IPS-18c (cell line): ENCODE data around the gene FAU.

Source experiments
- H3K4me3 ChIP-seq: 2 replicates; pipeline ENCODE4 v1.7.0; 2013; ENCODE audit warnings: low read depth, mild to moderate bottlenecking, low read length, moderate library complexity; ENCODE audit not compliant: insufficient read depth
- H3K9me3 ChIP-seq: one replicate; pipeline ENCODE4 v1.6.1; 2013; ENCODE audit warnings: mild to moderate bottlenecking, low read length, moderate library complexity; ENCODE audit not compliant: control insufficient read depth, insufficient read depth

FAU gene

DNA sequence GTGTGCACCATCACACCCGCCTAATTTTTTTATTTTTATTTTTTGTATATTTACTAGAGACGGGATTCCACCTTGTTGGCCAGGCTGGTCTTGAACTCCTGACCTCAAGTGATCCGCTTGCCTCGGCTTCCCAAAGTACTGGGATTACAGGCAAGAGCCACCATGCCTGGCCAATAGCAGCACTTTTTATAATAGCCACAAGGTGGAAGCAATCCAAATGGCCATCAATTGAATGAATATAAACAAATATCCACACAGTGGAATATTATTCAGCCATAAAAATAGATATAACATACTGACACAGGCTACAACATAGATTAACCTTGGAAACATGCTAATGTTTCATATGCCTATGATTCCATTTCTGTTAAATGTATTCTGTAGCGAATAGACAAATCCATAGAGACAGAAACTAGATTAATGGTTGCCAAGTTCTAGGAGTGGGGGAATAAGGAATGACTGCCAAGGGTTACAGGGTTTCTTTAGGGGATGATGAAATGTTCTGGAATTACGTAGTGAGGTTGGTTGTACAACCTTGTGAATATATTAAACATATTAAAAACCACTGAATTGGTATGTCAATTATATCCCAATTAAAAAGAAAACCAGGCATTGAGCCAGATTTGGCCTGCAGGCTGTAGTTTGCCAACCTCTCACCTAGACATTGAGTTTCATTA lies 21.1 kb downstream of the FAU start:
- H3K4me3 ChIP-seq = no peak overlapping the region
- no peaks in the 10 kb centered on the region for H3K9me3 ChIP-seq

DNA sequence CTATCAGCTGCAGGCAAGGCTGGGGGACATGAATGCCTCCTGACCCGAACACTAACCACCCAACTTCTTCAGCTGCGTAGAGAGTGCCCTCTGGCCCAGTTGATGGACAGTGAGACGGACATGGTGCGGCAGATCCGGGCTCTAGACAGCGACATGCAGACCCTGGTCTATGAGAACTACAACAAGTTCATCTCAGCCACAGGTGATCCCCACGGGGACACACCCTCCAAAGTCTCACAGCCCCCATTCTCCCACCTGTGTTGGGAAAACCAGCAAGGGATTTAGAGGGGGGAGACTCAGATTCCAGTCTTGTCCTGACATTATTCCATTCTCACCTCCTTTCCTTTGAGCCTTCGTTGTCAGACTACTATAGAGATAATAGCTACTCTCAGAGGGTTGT lies 25.0 kb downstream of the FAU start:
- H3K9me3 ChIP-seq = no peaks in the 10 kb centered on the region
- peak overlapping the region; percentile 94 for H3K4me3 ChIP-seq

DNA sequence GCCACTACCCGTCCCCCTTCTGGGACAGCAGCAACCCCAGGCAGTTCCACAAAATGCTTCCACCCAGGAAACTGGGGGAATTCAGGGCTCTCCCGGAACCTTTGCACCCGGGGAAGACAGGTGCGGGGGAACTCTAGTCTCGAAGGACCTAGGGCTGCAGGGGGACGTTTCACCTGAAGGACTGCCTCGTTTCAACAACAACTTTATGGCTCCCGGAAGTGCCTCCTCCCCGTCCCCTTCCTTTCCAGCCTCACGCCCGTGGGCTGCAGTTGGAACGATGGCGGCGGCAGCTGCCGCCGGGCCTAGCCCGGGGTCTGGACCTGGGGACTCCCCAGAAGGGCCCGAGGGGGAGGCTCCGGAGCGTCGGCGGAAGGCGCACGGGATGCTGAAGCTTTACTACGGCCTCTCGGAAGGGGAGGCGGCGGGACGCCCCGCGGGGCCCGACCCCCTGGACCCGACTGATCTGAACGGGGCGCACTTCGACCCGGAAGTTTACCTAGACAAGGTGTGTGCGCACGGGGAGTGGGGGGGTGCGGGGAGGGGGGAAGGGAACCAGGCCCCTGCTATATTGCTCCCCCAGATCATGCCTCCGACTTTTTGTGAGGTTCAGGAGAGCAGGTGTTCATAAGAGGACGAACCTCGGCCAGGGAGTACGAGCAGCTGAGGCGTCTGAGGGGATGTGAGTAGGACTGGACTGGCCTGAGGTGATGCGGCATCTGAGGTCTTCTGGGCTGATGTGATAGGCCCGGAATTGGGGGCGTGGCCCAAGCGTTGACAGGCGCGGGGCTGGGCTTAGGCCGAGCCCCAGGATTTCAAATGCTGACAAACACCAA lies 25.7 kb downstream of the FAU start, which contains the start of gene VPS51:
Gene VPS51, plus strand, starts transcription at position 241 of the 833 bp plus-strand sequence. Its CDS starts 37 bp downstream, at position 278.
- Histone ChIP-seq H3K4me3 (peak within 1 kb of the TSS; percentile 94), H3K9me3 (no peaks in the 10 kb centered on the region)

- no peaks in the 10 kb centered on the region for H3K9me3 ChIP-seq
- no peak overlapping the region; the same call in 1 of the 2 replicates for H3K4me3 ChIP-seq
Observed at GRCh38 chr11:65095427-65095826, 26.5 kb downstream of the FAU start.

GRCh38 chr11:65090628-65091027 lies 31.3 kb downstream of the FAU start:
- H3K9me3 ChIP-seq = no peaks in the 10 kb centered on the region
- no peak overlapping the region for H3K4me3 ChIP-seq

DNA sequence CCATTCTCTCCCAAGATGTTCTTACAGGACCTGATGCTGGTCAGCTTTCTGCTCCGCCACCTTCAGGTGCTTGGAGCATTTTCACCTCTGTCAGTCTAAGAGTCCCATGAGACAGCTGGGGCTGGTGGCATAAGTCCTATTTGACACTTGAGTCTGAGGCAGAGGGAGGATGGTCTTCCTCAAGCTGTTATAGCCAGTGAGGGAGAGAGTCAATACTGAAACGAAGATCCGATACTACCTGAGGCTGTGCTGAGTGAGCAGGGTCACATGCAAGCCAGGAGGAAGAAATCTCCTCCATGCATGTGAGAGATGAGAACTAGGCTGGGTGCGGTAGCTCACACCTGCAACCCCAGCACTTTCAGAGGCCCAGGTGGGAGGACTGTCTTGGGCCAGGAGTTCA lies 32.3 kb downstream of the FAU start:
- Histone ChIP-seq H3K9me3 (no peaks in the 10 kb centered on the region), H3K4me3 (no peak overlapping the region)

DNA sequence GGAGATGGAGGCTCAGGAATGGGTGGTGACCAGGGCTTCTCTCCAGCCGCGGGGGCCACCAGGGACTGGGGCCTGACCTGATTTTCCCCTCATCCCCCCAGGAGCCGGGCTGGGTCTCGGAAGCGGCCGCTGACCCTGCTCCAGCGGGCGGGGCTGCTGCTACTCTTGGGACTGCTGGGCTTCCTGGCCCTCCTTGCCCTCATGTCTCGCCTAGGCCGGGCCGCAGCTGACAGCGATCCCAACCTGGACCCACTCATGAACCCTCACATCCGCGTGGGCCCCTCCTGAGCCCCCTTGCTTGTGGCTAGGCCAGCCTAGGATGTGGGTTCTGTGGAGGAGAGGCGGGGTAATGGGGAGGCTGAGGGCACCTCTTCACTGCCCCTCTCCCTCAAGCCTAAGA lies 34.1 kb downstream of the FAU start:
- Histone ChIP-seq H3K4me3 (no peak overlapping the region), H3K9me3 (no peaks in the 10 kb centered on the region)

GRCh38 chr11:65087216-65087615 lies 34.7 kb downstream of the FAU start:
- H3K9me3 ChIP-seq = no peaks in the 10 kb centered on the region
- no peak overlapping the region for H3K4me3 ChIP-seq

DNA sequence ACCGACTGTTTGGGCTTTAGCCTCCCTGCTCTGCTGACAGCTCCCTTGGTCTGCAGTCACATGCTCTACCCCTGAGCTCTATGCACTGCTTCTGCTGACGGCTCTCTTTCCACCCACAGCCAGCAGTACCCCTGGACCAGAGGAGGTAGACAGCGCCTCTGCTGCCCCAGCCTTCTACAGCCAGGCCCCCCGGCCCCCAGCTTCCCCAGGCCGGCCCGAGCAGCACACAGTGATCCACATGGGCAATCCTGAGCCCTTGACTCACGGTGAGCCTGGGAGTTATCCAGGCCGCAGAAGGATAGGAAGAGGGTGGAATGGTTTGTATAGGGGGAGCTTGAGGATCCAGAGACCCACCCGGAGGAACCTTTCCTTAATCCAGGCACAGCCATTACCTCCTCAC lies 35.1 kb downstream of the FAU start:
- H3K4me3 ChIP-seq = no peak overlapping the region
- no peaks in the 10 kb centered on the region for H3K9me3 ChIP-seq

DNA sequence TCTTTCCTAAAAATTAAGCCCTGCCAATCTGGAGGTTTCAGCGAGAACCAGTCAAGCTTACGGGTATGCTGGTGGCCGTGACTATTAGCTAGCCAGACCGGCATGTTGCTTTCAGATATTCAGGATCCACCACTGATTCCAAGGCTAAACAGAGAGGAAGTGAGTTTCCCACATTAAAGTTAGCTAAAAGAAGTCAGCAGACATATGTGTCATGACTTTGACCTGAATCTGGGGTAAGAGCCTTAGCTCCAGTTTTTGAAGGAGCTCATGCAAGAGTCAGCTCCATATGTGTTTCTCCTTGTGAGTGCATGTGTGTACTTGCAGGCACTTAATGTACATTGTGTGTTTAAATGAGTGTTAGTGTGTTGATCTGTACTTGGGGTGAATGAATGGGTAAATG lies 36.5 kb downstream of the FAU start:
- no peaks in the 10 kb centered on the region for H3K9me3 ChIP-seq

DNA sequence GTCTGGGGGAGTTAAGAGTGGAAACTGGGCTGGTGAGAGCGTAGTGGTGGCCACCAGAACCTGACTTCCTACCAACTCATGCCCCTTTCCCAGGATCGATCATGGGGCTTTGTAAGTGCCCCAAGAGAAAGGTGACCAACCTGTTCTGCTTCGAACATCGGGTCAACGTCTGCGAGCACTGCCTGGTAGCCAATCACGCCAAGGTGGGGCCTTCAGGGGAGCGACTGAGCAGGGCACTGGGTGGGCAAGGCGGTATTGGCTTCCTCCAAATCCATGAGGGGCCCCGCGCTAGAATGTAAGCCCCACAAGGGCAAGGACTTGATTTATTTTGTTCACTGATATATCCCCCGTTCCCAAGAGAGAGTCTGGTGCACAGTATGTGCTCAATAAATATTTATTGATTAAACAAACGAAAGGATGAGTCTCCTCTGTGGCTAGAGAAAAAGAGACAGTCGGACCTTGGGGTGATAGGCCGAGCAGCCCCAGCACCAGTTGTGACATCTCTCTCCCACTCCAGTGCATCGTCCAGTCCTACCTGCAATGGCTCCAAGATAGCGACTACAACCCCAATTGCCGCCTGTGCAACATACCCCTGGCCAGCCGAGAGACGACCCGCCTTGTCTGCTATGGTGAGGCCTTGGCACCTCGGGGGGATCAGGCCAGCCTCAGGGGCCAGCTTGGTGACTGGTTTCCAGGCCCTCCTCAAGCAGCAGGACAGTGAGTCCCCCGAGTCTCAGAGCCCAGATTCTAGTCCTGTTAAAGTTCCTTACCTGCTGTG lies 37.1 kb downstream of the FAU start:
- peak overlapping the region; percentile 99 for H3K4me3 ChIP-seq
- H3K9me3 ChIP-seq = no peaks in the 10 kb centered on the region

More for the DNA sequence above, 36.5 kb downstream of the FAU start:
- no peak overlapping the region for H3K4me3 ChIP-seq

GRCh38 chr11:65083834-65084597 lies 37.9 kb downstream of the FAU start, which contains the start of the genes CDCA5 and ZFPL1:
TSS of gene CDCA5 (minus strand) at chr11:65084040. CDS start at chr11:65083978, 62 bp downstream.
TSS of gene ZFPL1 (plus strand) at chr11:65084222. CDS start at chr11:65084699, 477 bp downstream.
- Histone ChIP-seq H3K9me3 (no peaks in the 10 kb centered on the region), H3K4me3 (peak within 1 kb of the TSS; percentile 99)

GRCh38 chr11:65083134-65083833 lies 38.6 kb downstream of the FAU start:
- Histone ChIP-seq H3K4me3 (peak overlapping the region; percentile 99), H3K9me3 (no peaks in the 10 kb centered on the region)

DNA sequence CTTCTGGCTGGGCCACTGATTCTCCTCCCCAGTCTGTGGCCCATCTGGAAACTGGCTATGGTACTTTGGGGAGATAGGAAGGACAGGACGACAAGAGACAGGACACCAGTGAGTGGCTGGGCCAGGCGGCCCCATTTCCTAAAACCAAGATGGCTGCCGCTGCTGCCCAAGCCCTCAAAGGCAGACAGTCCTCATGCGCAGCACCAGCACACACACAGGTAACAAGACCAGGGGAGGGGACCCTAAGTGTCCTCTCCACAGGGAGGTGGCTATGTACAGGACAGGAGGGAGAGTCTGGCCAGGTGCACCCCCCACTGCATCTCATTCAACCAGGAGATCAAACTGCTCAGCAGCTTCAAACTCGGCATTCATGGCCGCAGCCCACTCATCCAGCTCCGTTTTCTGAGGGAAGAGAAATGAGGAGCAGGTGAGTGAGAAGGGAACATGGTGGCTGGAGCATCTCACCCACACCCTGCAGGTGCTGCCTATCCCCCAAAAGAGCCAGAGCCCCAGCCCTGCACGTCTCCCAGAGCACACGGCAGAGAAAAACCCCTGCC lies 43.1 kb downstream of the FAU start:
- Histone ChIP-seq H3K4me3 (no peak overlapping the region), H3K9me3 (no peaks in the 10 kb centered on the region)

DNA sequence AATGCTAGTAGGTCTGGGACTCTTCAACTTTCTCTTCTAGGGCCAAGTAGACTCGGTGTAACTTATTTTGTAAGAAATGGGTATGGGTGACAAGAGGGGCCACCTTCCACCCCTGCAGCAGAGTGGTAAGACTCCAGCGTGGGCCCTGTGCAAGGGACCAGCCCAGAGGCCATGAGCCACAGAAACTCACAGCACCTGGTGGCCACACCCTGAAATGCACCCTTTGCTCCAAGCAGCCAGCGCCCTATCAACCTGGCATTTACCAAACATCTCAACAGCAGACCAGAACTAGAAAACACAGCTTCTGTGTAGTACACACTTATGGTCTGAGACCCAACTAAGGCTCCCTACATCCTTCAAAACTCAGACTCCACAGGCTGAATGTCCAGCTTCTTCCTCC lies 43.8 kb downstream of the FAU start:
- H3K9me3 ChIP-seq = no peaks in the 10 kb centered on the region
- no peak overlapping the region for H3K4me3 ChIP-seq

GRCh38 chr11:65077451-65077850 lies 44.5 kb downstream of the FAU start:
- no peaks in the 10 kb centered on the region for H3K9me3 ChIP-seq
- H3K4me3 ChIP-seq = no peak overlapping the region
